Measurements from ENCODE around the gene XYLT1. TPM values are rescaled to one million over a fixed set of nuclear protein-coding genes. Genes with fewer than 3 reads are reported as not detected.

Gene XYLT1
- polyA plus RNA-seq, 4 donors = 6.9 to 8.0 (median 7.2) TPM

- DNase-seq (ENCODE audit: low read depth in 4 of 4, low spot score in 2 of 4) = no peak
These were observed 171.0 kb downstream of the XYLT1 start for GRCh38 chr16:17299790-17300189.

DNA sequence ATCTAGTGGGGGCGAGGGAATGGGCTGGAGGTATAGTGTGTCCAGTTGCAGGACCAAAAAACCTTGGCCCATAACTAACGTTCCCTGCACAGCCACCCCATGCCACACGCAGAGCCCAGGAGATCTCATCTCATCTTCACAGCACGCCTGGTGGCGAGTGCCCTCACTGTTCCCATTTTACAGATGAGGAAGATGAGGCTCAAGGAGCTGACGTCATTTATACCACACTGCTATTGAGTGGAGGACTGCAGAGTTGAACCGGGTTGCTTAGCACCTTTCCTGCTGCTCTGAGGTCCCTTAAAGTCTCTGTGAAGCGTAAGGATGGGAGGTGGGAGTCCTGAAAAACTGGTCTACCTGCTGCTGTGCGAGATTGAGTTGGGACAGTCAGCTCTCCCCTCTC is 172.5 kb downstream of the XYLT1 start:
- DNase-seq (ENCODE audit: low read depth in 4 of 4, low spot score in 2 of 4) = no peak

GRCh38 chr16:17296431-17296830 is 174.3 kb downstream of the XYLT1 start:
- DNase-seq (ENCODE audit: low read depth in 4 of 4, low spot score in 2 of 4) = no peak

DNA sequence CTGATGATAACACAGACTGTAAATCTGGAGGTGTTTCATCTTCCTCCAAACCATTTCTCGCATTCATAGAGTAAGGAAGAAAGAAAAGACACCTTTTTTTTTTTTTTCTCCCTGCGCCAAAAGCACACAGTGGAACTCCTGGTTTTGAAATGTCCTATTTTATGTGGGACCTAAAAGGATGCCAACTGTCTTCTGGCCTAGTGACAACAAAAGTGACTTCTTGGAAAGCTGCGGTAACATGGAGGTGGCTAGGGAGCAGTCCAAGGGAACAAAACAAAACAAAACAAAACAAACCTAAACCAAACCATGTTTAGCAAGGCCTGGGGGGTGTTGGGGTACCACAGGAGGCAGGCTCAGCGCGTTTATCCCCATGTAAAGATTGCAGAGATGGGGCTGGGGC is 174.8 kb downstream of the XYLT1 start:
- no peak for DNase-seq (ENCODE audit: low read depth in 4 of 4, low spot score in 2 of 4)

DNA sequence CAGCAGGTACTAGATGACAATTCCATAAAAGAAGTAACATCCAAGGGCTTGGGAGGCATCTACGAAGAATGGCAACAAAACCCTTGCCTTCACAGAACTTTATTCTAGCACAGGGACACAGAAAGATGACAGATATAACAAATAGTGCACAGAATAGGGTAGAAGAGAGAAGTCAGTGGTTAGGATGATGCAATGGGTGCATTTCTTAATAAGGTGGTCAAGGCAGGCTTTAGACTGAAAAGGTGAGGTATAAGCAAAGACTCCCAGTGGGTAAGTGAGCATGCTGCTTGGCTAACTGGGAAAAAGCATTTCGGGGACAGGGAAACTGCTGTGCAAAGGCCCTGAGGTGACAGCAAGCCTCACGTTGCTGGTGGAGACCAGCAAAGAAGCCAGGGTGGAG is 175.9 kb downstream of the XYLT1 start:
- no peak for DNase-seq (ENCODE audit: low read depth in 4 of 4, low spot score in 2 of 4)

DNA sequence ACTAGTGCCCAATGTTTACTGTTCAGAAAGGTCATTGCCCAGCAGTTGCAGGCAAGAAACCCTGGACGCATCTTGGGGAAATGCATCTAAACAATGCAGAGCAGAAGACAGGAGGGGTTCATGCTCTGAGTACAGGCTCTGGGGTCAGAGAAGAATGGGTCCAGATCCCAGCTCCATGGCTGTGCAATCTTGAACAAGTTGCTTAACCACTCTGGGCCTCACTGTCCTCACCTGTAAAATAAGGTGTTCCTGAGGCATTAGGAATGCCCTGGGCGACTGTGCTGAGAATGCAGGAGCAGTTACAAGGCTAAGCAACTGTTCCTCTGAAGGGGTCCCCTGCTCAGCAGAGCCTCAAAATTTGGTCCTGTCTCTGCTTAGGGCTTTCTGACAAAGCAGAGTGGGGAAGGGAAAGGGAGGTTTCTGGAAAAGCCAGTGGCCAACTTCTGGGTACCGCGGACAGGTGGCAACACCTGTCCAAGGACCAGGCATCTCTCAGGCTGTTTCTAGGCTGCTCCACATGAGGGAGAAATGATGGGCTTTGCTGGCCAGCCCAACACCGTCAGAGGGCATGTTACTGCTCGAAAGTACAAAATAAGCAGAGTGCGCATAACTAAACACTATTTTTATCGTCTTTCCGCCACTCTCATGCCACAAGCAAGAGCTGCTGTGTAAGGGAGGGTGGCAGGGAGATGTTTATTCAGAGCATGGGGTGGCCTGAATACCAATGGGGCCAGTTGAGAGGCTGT is 176.8 kb downstream of the XYLT1 start:
- no peak for DNase-seq (ENCODE audit: low read depth in 4 of 4, low spot score in 2 of 4)

GRCh38 chr16:17291289-17291688 is 179.5 kb downstream of the XYLT1 start:
- DNase-seq (ENCODE audit: low read depth in 4 of 4, low spot score in 2 of 4) = no peak

- DNase-seq (ENCODE audit: low read depth in 4 of 4, low spot score in 2 of 4) = no peak
These were observed 180.8 kb downstream of the XYLT1 start for GRCh38 chr16:17289674-17290635.

DNA sequence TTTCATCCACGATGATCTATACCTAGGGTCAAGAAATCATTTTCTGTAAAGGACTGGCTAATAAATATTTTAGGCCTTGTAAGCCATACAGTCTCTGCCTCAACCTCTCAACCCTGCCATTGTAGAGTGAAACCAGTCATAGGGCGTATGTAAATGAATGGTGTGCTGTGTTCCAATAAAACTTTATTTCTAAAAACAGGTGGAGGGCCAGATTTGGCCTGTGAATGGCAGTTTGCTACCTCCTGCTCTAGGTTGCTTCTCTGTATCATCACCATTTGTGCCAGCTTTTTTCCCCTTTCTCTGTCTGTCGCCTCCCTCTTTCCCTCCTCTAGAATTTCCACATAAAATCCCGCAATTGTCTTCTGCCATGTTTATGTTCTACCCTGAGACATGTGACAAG is 181.7 kb downstream of the XYLT1 start:
- DNase-seq (ENCODE audit: low read depth in 4 of 4, low spot score in 2 of 4) = no peak

- no peak for DNase-seq (ENCODE audit: low read depth in 4 of 4, low spot score in 2 of 4)
These were observed 183.5 kb downstream of the XYLT1 start for GRCh38 chr16:17287166-17287800.

- DNase-seq (ENCODE audit: low read depth in 4 of 4, low spot score in 2 of 4) = no peak
These were observed 184.3 kb downstream of the XYLT1 start for GRCh38 chr16:17286443-17286842.

- DNase-seq (ENCODE audit: low read depth in 4 of 4, low spot score in 2 of 4) = no peak
These were observed 187.7 kb downstream of the XYLT1 start for GRCh38 chr16:17283016-17283415.

GRCh38 chr16:17282247-17282646 is 188.5 kb downstream of the XYLT1 start:
- DNase-seq (ENCODE audit: low read depth in 4 of 4, low spot score in 2 of 4) = no peak

- no peak for DNase-seq (ENCODE audit: low read depth in 4 of 4, low spot score in 2 of 4)
These were observed 189.7 kb downstream of the XYLT1 start for GRCh38 chr16:17281052-17281451.

GRCh38 chr16:17278988-17279387 is 191.8 kb downstream of the XYLT1 start:
- no peak for DNase-seq (ENCODE audit: low read depth in 4 of 4, low spot score in 2 of 4)

DNA sequence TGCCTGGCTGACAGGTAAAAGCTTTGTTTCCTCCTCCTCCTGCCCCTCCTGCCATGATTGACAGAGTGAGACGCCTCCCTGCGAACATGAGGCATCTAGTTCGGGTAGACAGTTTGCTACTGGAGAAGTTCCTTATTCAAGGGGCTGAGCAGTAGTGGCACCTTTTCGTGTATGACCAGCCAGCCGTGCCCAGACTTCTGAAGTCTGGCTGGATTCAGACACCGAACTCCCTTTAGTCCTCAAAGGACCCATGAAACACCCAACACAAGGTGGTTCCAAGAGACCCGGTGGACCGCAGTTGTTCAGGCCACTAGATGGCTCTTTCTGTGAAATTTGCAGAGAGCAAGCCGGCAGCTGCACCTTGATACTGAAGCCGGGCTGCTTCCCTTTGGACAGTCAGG is 192.8 kb downstream of the XYLT1 start:
- peak in 1 of 4 donors; percentile 18 for DNase-seq (ENCODE audit: low read depth in 4 of 4, low spot score in 2 of 4)

- no peak for DNase-seq (ENCODE audit: low read depth in 4 of 4, low spot score in 2 of 4)
These were observed 194.2 kb downstream of the XYLT1 start for GRCh38 chr16:17276610-17277009.

DNA sequence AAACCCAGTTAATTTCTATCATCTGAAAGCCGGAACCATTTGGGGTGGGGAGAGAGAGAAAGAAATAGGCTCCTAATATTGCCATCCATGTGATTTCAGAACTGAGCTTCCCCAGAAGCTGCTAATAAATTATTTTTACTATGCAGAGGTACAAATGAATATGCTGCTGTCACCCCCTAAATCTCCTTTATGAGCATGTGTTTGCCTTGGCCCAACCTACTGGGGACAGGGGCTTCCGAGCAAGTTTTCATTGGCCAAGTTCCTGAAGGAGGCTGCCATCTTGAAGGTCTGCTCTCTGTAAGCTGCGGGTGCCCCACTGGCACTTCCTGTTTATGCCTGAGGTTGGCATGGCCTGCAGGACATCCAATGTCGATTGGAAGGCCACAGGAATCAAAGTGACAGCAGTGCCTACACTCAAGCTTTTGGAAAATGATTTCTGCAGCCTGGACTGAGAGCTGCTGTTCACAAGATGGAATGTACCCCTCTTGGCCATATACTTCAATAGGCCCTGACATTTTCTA is 194.7 kb downstream of the XYLT1 start:
- peak in 3 of 4 donors; percentile 31 to 59 (median 35) for DNase-seq (ENCODE audit: low read depth in 4 of 4, low spot score in 2 of 4)

GRCh38 chr16:17275076-17276009 is 195.4 kb downstream of the XYLT1 start:
- DNase-seq (ENCODE audit: low read depth in 4 of 4, low spot score in 2 of 4) = no peak

- DNase-seq (ENCODE audit: low read depth in 4 of 4, low spot score in 2 of 4) = no peak
These were observed 197.6 kb downstream of the XYLT1 start for GRCh38 chr16:17273142-17273561.
